ENCODE measurements around the gene GRID2.

GRCh38 chr4:93303440-93303839, 999.7 kb downstream of the GRID2 start:
- TF ChIP-seq POLR2AphosphoS5 (IDR thresholded peaks at IDR 0.05; ENCODE audit: low read depth, low read length), result no peak
- TF ChIP-seq POLR2A (IDR thresholded peaks at IDR 0.05; ENCODE audit: low read depth, low read length), result no peak
- TF ChIP-seq TAF1 (IDR thresholded peaks at IDR 0.05; ENCODE audit: borderline replicate concordance, low read depth, low read length), result no peak
